Endodermal cell (in vitro differentiated cells): Measurements from ENCODE around the gene SPRYD3. TPM values are rescaled to one million over a fixed set of nuclear protein-coding genes. Genes with fewer than 3 reads are reported as not detected.
"Not testable (repeated sequence)": the region's sequence is repeated elsewhere in the genome, so short reads cannot be mapped to it uniquely, and the experiment has no call there.

Experiments
- DNase-seq: peaks from one replicate; pipeline ENCODE4 v3.0.0-alpha.2; 2017
- H3K27ac ChIP-seq: 2 replicates; pipeline ENCODE4 v1.5.1; 2013; ENCODE audit warnings: mild to moderate bottlenecking, low read depth, low read length, moderate library complexity
- H3K27me3 ChIP-seq: 2 replicates; pipeline ENCODE4 v1.6.1; 2013; ENCODE audit warnings: mild to moderate bottlenecking, low read length, moderate library complexity; ENCODE audit not compliant: insufficient read depth, control insufficient read depth, poor library complexity, severe bottlenecking
- H3K36me3 ChIP-seq: 2 replicates; pipeline ENCODE4 v1.7.0; 2013; ENCODE audit warnings: mild to moderate bottlenecking, low read length, moderate library complexity; ENCODE audit not compliant: control insufficient read depth, insufficient read depth
- H3K4me1 ChIP-seq: one replicate; pipeline ENCODE4 v1.7.0; 2013; ENCODE audit warnings: low read length; ENCODE audit not compliant: control insufficient read depth, insufficient read depth
- H3K4me3 ChIP-seq: 2 replicates; pipeline ENCODE4 v1.5.1; 2013; ENCODE audit warnings: mild to moderate bottlenecking, low read length, moderate library complexity
- H3K9ac ChIP-seq: 2 replicates; pipeline ENCODE4 v1.6.1; 2013; ENCODE audit warnings: mild to moderate bottlenecking, low read length, moderate library complexity; ENCODE audit not compliant: poor library complexity, severe bottlenecking; ENCODE audit errors: extremely low read depth
- H3K9me3 ChIP-seq: 2 replicates; pipeline ENCODE4 v1.6.1; 2013; ENCODE audit warnings: mild to moderate bottlenecking, low read length, moderate library complexity; ENCODE audit not compliant: control insufficient read depth
- H3K27ac Mint-ChIP-seq: 2 replicates; pipeline ENCODE4 v1.8.0; 2020; ENCODE audit warnings: mixed read lengths
- H3K27me3 Mint-ChIP-seq: 2 replicates; pipeline ENCODE4 v1.8.0; 2021; ENCODE audit warnings: mild to moderate bottlenecking, mixed read lengths; ENCODE audit not compliant: insufficient read depth
- H3K36me3 Mint-ChIP-seq: 2 replicates; pipeline ENCODE4 v1.8.0; 2020; ENCODE audit warnings: low read depth, mixed read lengths
- H3K4me1 Mint-ChIP-seq: 2 replicates; pipeline ENCODE4 v1.8.0; 2020; ENCODE audit warnings: mixed read lengths
- H3K4me3 Mint-ChIP-seq: 2 replicates; pipeline ENCODE4 v1.8.0; 2020; ENCODE audit warnings: mild to moderate bottlenecking, moderate library complexity, mixed read lengths
- H3K9me3 Mint-ChIP-seq: 2 replicates; pipeline ENCODE4 v1.8.0; 2020; ENCODE audit warnings: mild to moderate bottlenecking, mixed read lengths
- CTCF ChIP-seq: fragments of 200-600 bp; sonication (generic); conservative IDR thresholded peaks from 2 replicates; pipeline ENCODE4 v1.5.0; 2021; ENCODE audit warnings: antibody characterized with exemption, mild to moderate bottlenecking
- WGBS, 2 experiments: methylation state at CpG; one replicate each; pipeline versions ENCODE4 v1.1.5 to v1.1.7; 2013; ENCODE audit warnings: missing lambda C conversion rate in 2 of 2, mixed read lengths in 1 of 2; ENCODE audit not compliant: insufficient coverage in 1 of 2, insufficient read length in 1 of 2; 5-methylcytosine and 5-hydroxymethylcytosine counted together
- total RNA-seq, 2 donors: library from RNA; stranded (reverse); fragmentation: NEBNext Ultra II Directional in 1 of 2; extraction: Animal tissue kit (Norgen Biotek cat#: 25700) in 1 of 2; gene quantifications; 2 replicates in 1 of 2; 3 replicates in 1 of 2; pipeline ENCODE4 v1.2.1, GENCODE V29; 2021

Gene SPRYD3
- total RNA-seq, 2 donors from 2014 or later, result 13.0 to 18.4 TPM

GRCh38 chr12:53096759-53097158 lies 17.6 kb upstream of the SPRYD3 start:
- H3K36me3 ChIP-seq, result no peaks in the 10 kb centered on the region
- H3K4me1 ChIP-seq, result peaks cover 15% of the 10 kb centered on the region
- H3K27me3 ChIP-seq, result peaks cover 31% of the 10 kb centered on the region
- Mint-ChIP-seq H3K9me3 (no peaks in the 10 kb centered on the region), H3K4me1 (peaks cover 49% of the 10 kb centered on the region), H3K4me3 (peak overlapping the region; percentile 69), H3K27me3 (peaks cover 49% of the 10 kb centered on the region), H3K27ac (no peak overlapping the region), H3K36me3 (no peaks in the 10 kb centered on the region)
- H3K4me3 ChIP-seq, result peak overlapping the region; percentile 80
- 17 to 19% methylated on average over 5 to 7 of the region's 9 CpGs for WGBS, 2 experiments
- H3K27ac ChIP-seq, result no peak overlapping the region
- peak; percentile 83 for DNase-seq
- H3K9me3 ChIP-seq, result no peaks in the 10 kb centered on the region
- TF ChIP-seq CTCF, result no peak
- no peak overlapping the region for H3K9ac ChIP-seq

- H3K4me3 Mint-ChIP-seq, result peak overlapping the region; percentile 69
- H3K36me3 Mint-ChIP-seq, result no peaks in the 10 kb centered on the region
- H3K9me3 ChIP-seq, result no peaks in the 10 kb centered on the region
- peaks cover 15% of the 10 kb centered on the region for H3K4me1 ChIP-seq
- H3K27me3 Mint-ChIP-seq, result peaks cover 51% of the 10 kb centered on the region
- no peak for DNase-seq
- H3K36me3 ChIP-seq, result no peaks in the 10 kb centered on the region
- peaks cover 48% of the 10 kb centered on the region for H3K4me1 Mint-ChIP-seq
- no peak overlapping the region for H3K27ac ChIP-seq
- peaks cover 31% of the 10 kb centered on the region for H3K27me3 ChIP-seq
- H3K27ac Mint-ChIP-seq, result no peak overlapping the region
- H3K9ac ChIP-seq, result no peak overlapping the region
- H3K9me3 Mint-ChIP-seq, result no peaks in the 10 kb centered on the region
- TF ChIP-seq CTCF, result no peak
- 46 to 49% methylated on average over 8 to 11 of the region's 11 CpGs for WGBS, 2 experiments
- H3K4me3 ChIP-seq, result peak overlapping the region; percentile 80
These were observed 17.0 kb upstream of the SPRYD3 start for GRCh38 chr12:53096089-53096741.

DNA sequence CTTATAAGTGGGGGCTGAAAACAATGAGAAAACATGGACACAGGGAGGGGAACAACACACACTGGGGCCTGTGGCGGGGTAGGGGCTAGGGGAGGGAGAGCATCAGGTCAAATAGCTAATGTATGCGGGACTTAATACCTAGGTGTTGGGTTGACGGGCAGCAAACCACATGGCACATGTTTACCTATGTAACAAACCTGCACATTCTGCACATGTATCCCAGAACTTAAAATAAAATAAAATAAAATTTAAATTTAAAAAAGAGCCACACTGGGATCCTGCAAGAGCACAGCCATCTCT lies 16.4 kb upstream of the SPRYD3 start:
- not testable (repeated sequence) for H3K27ac Mint-ChIP-seq

GRCh38 chr12:53094796-53095595 lies 15.8 kb upstream of the SPRYD3 start:
- H3K9ac ChIP-seq, H3K27ac Mint-ChIP-seq, H3K36me3 Mint-ChIP-seq, H3K9me3 Mint-ChIP-seq, H3K4me3 Mint-ChIP-seq, H3K9me3 ChIP-seq, H3K36me3 ChIP-seq, H3K27ac ChIP-seq, H3K4me3 ChIP-seq: not testable (repeated sequence)
- WGBS, 2 experiments, result 94 to 100% methylated on average over 1 to 4 of the region's 5 CpGs
- Mint-ChIP-seq H3K4me1 (peaks cover 44% of the 10 kb centered on the region), H3K27me3 (peaks cover 54% of the 10 kb centered on the region)
- H3K4me1 ChIP-seq, result peaks cover 15% of the 10 kb centered on the region
- peak; percentile 51 for DNase-seq
- peaks cover 39% of the 10 kb centered on the region for H3K27me3 ChIP-seq

More for the DNA sequence above, 16.4 kb upstream of the SPRYD3 start:
- not testable (repeated sequence) for H3K36me3 Mint-ChIP-seq, H3K4me3 ChIP-seq, H3K4me3 Mint-ChIP-seq, H3K36me3 ChIP-seq, DNase-seq, H3K9ac ChIP-seq, H3K9me3 ChIP-seq, H3K9me3 Mint-ChIP-seq, H3K27ac ChIP-seq
- 67 to 96% methylated on average over 1 to 3 of the region's 3 CpGs for WGBS, 2 experiments
- H3K4me1 Mint-ChIP-seq, result peaks cover 44% of the 10 kb centered on the region
- Histone ChIP-seq H3K4me1 (peaks cover 15% of the 10 kb centered on the region), H3K27me3 (peaks cover 37% of the 10 kb centered on the region)
- peaks cover 48% of the 10 kb centered on the region for H3K27me3 Mint-ChIP-seq
